SJCRH30 (cell line): ENCODE results near the gene CCL19. TPM values are rescaled to one million over a fixed set of nuclear protein-coding genes. Genes with fewer than 3 reads are reported as not detected.

Experiments
- DNase-seq, 2 experiments: peaks; one replicate each; pipeline ENCODE4 v3.0.0-alpha.2; 2015 to 2020
- H3K27ac ChIP-seq: fragments of 250-450 bp; sonication (Bioruptor Pico); 2 replicates; pipeline ENCODE4 v1.5.1; 2020; ENCODE audit warnings: mild to moderate bottlenecking, moderate library complexity
- H3K27me3 ChIP-seq: fragments of 250-450 bp; sonication (Bioruptor Pico); 2 replicates; pipeline ENCODE4 v1.5.1; 2020; ENCODE audit warnings: mild to moderate bottlenecking, moderate library complexity
- H3K36me3 ChIP-seq: fragments of 250-450 bp; sonication (Bioruptor Pico); 2 replicates; pipeline ENCODE4 v1.5.1; 2020; ENCODE audit warnings: mild to moderate bottlenecking, moderate library complexity
- H3K4me1 ChIP-seq: fragments of 250-450 bp; sonication (Bioruptor Pico); 2 replicates; pipeline ENCODE4 v1.5.1; 2020; ENCODE audit warnings: mild to moderate bottlenecking, moderate library complexity
- H3K4me3 ChIP-seq: fragments of 250-450 bp; sonication (Bioruptor Pico); 2 replicates; pipeline ENCODE4 v1.5.1; 2020; ENCODE audit warnings: mild to moderate bottlenecking, moderate library complexity
- H3K9me3 ChIP-seq: fragments of 250-450 bp; sonication (Bioruptor Pico); replicated peaks from 2 replicates; pipeline ENCODE4 v1.5.1; 2020; ENCODE audit warnings: mild to moderate bottlenecking, moderate library complexity
- total RNA-seq: library from RNA; depleted of rRNA; stranded (reverse); fragments of >200 nt; shearing (Covaris generic); gene quantifications from 2 replicates; pipeline ENCODE4 v1.2.3, GENCODE V29; 2014; rRNA removed

CCL19 gene
- total RNA-seq, 1 experiment from 2014 or later = not detected

DNA sequence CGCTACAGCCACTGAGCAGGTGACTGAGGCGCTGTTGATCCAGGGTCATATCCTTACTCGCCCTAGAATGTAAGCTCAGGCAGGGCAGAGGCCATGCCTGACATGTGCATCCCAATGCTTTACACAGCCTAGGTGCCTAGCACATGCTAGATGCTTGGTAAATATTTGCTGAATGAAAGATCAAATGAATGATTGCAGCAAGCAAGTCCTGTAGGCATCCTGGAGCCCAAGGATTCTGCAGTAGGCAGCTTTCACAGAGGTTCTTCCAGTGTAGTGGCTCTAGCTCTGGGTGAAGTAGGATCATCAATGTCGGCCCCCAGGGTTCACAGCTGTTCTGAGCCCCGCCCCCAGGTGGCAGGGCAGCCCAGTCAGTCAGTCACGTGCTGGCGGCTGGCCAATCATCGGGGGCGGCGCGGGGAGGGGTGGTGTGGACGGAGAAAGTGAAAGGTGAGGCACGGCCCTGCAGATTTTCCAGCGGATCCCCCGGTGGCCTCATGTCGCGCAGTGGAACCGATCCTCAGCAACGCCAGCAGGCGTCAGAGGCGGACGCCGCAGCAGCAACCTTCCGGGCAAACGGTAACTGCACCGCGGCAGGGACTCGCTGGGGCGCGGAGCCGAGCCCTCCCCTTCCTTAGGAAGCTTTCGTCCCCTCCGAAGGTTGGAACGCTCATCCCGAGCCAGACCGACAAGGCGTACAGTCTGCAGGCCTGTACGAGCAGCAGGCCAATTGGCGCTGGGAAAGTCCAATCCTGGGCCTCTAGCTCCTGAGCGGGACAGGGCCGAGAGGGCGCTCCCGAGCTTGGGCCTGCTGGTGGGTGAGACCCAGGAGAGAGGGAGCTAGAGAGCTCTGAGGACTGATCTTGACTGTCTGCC, 44.6 kb downstream of the CCL19 start, which contains the start of gene GALT:
TSS of gene GALT (plus strand) at position 465 of the 873 bp plus-strand sequence. CDS start at position 495, 30 bp downstream.
- no peaks in the 10 kb centered on the region for H3K9me3 ChIP-seq
- peak within 1 kb of the TSS; percentile 53 for H3K27ac ChIP-seq
- no peaks in the 10 kb centered on the region; the same call in 1 of the 2 replicates for H3K36me3 ChIP-seq
- peaks cover 4% of the 10 kb centered on the region for H3K4me1 ChIP-seq
- peak; percentile 95 for DNase-seq
- no peaks in the 10 kb centered on the region for H3K27me3 ChIP-seq
- peak within 1 kb of the TSS; percentile 75 for H3K4me3 ChIP-seq

DNA sequence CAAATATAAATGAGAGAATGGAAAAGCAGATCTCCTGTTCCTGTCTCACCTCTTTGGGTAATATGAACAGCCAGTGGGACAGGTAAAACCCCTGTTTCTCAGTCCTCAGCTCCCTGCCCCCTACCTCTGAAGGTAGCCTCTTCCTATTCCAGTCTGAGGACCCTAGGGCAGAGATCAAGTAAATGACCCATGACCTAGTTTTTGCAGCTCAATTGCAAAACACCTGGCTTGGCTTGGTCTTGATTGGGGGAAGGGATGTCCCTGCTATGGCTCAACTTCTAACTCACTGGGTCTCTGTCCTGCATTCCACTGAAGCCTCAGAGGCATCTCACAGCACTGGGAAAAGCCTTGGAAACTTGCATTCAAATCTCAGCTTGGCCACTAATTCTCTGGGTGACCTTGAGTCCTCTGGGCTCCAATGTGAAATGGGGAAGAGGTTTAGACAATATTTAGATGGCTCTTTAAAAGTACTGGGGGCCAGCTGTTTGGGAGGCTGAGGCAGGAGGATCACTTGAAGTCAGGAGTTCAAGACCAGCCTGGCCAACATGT, 46.2 kb downstream of the CCL19 start:
- Histone ChIP-seq H3K9me3 (no peaks in the 10 kb centered on the region), H3K27ac (no peak overlapping the region), H3K36me3 (no peaks in the 10 kb centered on the region; the same call in 1 of the 2 replicates), H3K27me3 (no peaks in the 10 kb centered on the region), H3K4me1 (peaks cover 4% of the 10 kb centered on the region), H3K4me3 (no peak overlapping the region)
- DNase-seq = no peak

DNA sequence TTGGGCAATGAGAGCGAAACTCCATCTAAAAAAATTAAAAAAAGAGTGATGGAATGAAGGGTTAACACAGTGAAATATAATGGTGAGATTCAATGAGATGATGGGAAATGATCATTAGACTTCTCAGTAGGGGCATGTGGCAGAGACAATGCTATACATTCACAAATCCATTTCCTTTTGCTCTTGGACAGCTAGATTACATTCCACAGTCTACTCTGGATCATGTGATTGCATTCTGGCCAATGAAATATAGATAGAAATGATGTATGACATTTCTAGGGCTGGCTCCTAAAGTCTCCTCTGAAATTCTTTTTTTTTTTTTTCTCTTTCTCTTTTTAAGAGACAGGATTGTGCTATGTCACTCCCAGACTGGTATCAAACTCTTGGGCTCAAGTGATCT, 48.4 kb downstream of the CCL19 start:
- Histone ChIP-seq H3K4me3 (no peak overlapping the region), H3K27ac (no peak overlapping the region)

More for the DNA sequence above, 48.4 kb downstream of the CCL19 start:
- H3K4me1 ChIP-seq = peaks cover 4% of the 10 kb centered on the region
- no peaks in the 10 kb centered on the region for H3K27me3 ChIP-seq
- no peaks in the 10 kb centered on the region for H3K9me3 ChIP-seq
- no peak for DNase-seq
- H3K36me3 ChIP-seq = no peaks in the 10 kb centered on the region

Other genes with a start within 250 kb of the CCL19 start
- 4.7 and 4.9 TPM in 2 replicates for gene FAM219A, start 232.7 kb downstream of the CCL19 start, total RNA-seq
- gene DNAI1, start 232.5 kb downstream of the CCL19 start, total RNA-seq = 0.08 and 0.28 TPM in 2 replicates
- 0.25 TPM in 1 of 2 replicates, not detected in the other for gene ENHO, start 168.3 kb downstream of the CCL19 start, total RNA-seq
- 0.20 and 0.24 TPM in 2 replicates for gene CNTFR, start 101.6 kb downstream of the CCL19 start, total RNA-seq
- gene RPP25L, start 79.2 kb downstream of the CCL19 start, total RNA-seq = 13.0 and 19.0 TPM in 2 replicates
- 58.2 and 63.6 TPM in 2 replicates for gene DCTN3, start 70.8 kb downstream of the CCL19 start, total RNA-seq
- gene ARID3C, start 62.2 kb downstream of the CCL19 start, total RNA-seq = 0.13 TPM in 1 of 2 replicates, not detected in the other
- 77.1 and 85.3 TPM in 2 replicates for gene SIGMAR1, start 53.5 kb downstream of the CCL19 start, total RNA-seq
- gene GALT, start 44.6 kb downstream of the CCL19 start, total RNA-seq = 16.4 and 18.9 TPM in 2 replicates
- gene IL11RA, start 39.1 kb downstream of the CCL19 start, total RNA-seq = 3.2 TPM in 2 replicates
- 0.76 TPM in 1 of 2 replicates, not detected in the other for gene CCL27, start 28.6 kb downstream of the CCL19 start, total RNA-seq
- gene CCL21, start 18.9 kb upstream of the CCL19 start, total RNA-seq = not detected in 2 replicates